Measurements from ENCODE around the gene TRAPPC10.

The TRAPPC10 gene

DNA sequence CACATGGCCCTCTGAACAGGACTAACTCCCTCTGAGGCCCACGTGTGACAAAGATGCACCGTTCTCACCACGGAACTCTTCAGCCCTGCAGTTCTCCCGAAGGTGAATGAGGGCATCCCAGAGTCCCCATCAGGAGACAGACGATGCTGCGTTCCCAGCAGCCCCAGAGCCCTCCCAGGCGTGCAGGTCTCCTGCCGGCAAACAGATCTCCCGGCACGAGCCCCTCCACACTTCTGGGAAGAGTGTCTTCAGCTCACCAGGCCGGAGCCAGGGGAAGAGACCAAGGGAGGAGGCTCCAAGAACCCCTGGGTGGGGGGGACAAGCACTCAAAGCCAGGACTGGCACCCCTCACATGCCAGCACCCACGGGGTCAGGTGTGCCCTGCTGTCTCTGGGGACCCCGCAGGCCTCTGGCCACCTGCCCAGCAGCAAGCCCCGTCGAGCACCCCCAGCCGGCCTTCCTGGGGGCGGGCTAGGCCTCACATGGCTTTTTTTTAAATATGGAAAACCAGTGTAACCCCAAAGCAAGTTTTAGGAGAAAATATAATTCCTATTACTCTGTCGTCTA, 45.1 kb upstream of the TRAPPC10 start:
- Histone ChIP-seq H3K27ac (replicated peaks) (no peak overlapping the region), H3K27me3 (ENCODE audit: insufficient read depth, poor library complexity, severe bottlenecking) (no peaks in the 10 kb centered on the region), H3K4me3 (replicated peaks; ENCODE audit: insufficient read depth, low read length) (no peak overlapping the region)
- TF ChIP-seq POLR2AphosphoS5 (IDR thresholded peaks at IDR 0.05; ENCODE audit: low read depth) = no peak
- no peak for TF ChIP-seq GABPA (IDR thresholded peaks at IDR 0.05; ENCODE audit: low read depth)
- TF ChIP-seq, protein P1, sequence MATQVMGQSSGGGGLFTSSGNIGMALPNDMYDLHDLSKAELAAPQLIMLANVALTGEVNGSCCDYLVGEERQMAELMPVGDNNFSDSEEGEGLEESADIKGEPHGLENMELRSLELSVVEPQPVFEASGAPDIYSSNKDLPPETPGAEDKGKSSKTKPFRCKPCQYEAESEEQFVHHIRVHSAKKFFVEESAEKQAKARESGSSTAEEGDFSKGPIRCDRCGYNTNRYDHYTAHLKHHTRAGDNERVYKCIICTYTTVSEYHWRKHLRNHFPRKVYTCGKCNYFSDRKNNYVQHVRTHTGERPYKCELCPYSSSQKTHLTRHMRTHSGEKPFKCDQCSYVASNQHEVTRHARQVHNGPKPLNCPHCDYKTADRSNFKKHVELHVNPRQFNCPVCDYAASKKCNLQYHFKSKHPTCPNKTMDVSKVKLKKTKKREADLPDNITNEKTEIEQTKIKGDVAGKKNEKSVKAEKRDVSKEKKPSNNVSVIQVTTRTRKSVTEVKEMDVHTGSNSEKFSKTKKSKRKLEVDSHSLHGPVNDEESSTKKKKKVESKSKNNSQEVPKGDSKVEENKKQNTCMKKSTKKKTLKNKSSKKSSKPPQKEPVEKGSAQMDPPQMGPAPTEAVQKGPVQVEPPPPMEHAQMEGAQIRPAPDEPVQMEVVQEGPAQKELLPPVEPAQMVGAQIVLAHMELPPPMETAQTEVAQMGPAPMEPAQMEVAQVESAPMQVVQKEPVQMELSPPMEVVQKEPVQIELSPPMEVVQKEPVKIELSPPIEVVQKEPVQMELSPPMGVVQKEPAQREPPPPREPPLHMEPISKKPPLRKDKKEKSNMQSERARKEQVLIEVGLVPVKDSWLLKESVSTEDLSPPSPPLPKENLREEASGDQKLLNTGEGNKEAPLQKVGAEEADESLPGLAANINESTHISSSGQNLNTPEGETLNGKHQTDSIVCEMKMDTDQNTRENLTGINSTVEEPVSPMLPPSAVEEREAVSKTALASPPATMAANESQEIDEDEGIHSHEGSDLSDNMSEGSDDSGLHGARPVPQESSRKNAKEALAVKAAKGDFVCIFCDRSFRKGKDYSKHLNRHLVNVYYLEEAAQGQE (IDR thresholded peaks at IDR 0.05; ENCODE audit: insufficient replicate concordance, low read depth) = no peak
- no peak for TF ChIP-seq SPI1 (IDR thresholded peaks at IDR 0.05; ENCODE audit: borderline replicate concordance, low read depth)
- TF ChIP-seq, protein P2, sequence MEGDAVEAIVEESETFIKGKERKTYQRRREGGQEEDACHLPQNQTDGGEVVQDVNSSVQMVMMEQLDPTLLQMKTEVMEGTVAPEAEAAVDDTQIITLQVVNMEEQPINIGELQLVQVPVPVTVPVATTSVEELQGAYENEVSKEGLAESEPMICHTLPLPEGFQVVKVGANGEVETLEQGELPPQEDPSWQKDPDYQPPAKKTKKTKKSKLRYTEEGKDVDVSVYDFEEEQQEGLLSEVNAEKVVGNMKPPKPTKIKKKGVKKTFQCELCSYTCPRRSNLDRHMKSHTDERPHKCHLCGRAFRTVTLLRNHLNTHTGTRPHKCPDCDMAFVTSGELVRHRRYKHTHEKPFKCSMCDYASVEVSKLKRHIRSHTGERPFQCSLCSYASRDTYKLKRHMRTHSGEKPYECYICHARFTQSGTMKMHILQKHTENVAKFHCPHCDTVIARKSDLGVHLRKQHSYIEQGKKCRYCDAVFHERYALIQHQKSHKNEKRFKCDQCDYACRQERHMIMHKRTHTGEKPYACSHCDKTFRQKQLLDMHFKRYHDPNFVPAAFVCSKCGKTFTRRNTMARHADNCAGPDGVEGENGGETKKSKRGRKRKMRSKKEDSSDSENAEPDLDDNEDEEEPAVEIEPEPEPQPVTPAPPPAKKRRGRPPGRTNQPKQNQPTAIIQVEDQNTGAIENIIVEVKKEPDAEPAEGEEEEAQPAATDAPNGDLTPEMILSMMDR (IDR thresholded peaks at IDR 0.05; ENCODE audit: insufficient read depth, low read length) = no peak
- DNase-seq (ENCODE audit: low read depth in 1 of 2, low spot score in 1 of 2) = no peak

DNA sequence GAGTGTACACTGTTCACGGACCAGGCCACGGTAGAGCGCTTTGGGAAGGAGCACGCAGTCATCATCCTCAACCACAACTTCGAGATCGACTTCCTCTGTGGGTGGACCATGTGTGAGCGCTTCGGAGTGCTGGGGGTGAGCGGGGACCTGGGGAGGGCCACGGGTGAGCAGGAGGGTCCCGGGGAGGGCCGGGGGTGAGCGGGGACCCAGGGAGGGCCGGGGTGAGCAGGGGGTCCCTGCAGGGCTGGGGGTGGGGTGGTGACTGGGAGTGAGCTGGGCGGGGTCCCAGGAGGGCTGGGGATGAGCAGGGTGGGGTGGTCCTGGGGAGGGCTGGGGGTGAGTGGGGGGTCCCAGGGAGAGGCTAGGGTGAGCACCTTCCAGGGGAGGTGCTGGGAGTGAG, 44.1 kb upstream of the TRAPPC10 start:
- H3K27me3 ChIP-seq (ENCODE audit: insufficient read depth, poor library complexity, severe bottlenecking) = no peaks in the 10 kb centered on the region
- TF ChIP-seq, protein P1 (IDR thresholded peaks at IDR 0.05; ENCODE audit: insufficient replicate concordance, low read depth) = no peak
- TF ChIP-seq, protein P2 (IDR thresholded peaks at IDR 0.05; ENCODE audit: insufficient read depth, low read length) = no peak
- TF ChIP-seq SPI1 (IDR thresholded peaks at IDR 0.05; ENCODE audit: borderline replicate concordance, low read depth) (no peak), POLR2AphosphoS5 (IDR thresholded peaks at IDR 0.05; ENCODE audit: low read depth) (no peak), GABPA (IDR thresholded peaks at IDR 0.05; ENCODE audit: low read depth) (no peak)
- DNase-seq (ENCODE audit: low read depth in 1 of 2, low spot score in 1 of 2) = no peak
- no peak overlapping the region for H3K4me3 ChIP-seq (replicated peaks; ENCODE audit: insufficient read depth, low read length)
- no peak overlapping the region for H3K27ac ChIP-seq (replicated peaks)

DNA sequence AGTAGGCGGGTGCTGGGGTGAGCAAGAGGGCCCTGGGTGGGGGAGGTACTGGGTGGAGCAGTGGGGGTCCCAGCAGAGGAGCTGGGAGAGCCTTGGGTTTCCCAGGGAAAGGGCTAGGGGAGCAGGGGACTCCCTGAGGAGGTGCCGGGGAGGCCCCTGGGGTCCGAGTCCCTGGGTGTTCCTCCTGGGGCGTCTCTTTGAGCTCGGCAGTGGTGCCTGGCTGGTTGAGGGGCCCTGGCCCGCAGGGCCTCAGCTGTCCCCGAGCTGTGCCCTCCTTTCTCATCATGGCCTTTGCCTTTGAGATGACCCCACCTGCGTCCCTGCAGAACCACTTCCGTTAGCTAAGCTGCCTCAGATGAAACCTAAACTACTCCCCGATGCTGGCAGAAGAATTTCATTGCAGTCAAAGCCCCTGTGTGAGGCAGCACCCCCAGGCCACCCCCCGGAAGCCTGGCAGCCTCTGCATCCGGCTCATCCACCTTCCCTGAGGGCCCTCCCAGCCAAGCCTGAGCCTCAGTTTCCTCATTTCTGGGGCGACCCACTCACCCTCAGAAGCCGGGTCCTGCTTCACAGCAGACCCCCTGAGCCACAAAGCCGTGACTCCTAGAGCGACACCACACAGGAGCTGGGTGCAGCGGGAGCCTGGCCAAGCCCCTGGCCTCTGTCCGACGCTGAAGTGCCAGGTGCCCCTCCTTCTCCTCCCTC, 43.5 kb upstream of the TRAPPC10 start:
- Histone ChIP-seq H3K27me3 (ENCODE audit: insufficient read depth, poor library complexity, severe bottlenecking) (no peaks in the 10 kb centered on the region), H3K27ac (replicated peaks) (no peak overlapping the region), H3K4me3 (replicated peaks; ENCODE audit: insufficient read depth, low read length) (no peak overlapping the region)
- no peak for DNase-seq (ENCODE audit: low read depth in 1 of 2, low spot score in 1 of 2)
- TF ChIP-seq, protein P1 (IDR thresholded peaks at IDR 0.05; ENCODE audit: insufficient replicate concordance, low read depth) = no peak
- TF ChIP-seq GABPA (IDR thresholded peaks at IDR 0.05; ENCODE audit: low read depth) = no peak
- no peak for TF ChIP-seq POLR2AphosphoS5 (IDR thresholded peaks at IDR 0.05; ENCODE audit: low read depth)
- TF ChIP-seq SPI1 (IDR thresholded peaks at IDR 0.05; ENCODE audit: borderline replicate concordance, low read depth) = no peak
- TF ChIP-seq, protein P2 (IDR thresholded peaks at IDR 0.05; ENCODE audit: insufficient read depth, low read length) = no peak
